Endodermal cell (in vitro differentiated cells): ENCODE data around the gene SMPD2. TPM values are rescaled to one million over a fixed set of nuclear protein-coding genes. Genes with fewer than 3 reads are reported as not detected.

Experiments used
- DNase-seq: peaks from one replicate; pipeline ENCODE4 v3.0.0-alpha.2; 2017
- H3K27ac ChIP-seq: 2 replicates; pipeline ENCODE4 v1.5.1; 2013; ENCODE audit warnings: mild to moderate bottlenecking, low read depth, low read length, moderate library complexity
- H3K27me3 ChIP-seq: 2 replicates; pipeline ENCODE4 v1.6.1; 2013; ENCODE audit warnings: mild to moderate bottlenecking, low read length, moderate library complexity; ENCODE audit not compliant: insufficient read depth, control insufficient read depth, poor library complexity, severe bottlenecking
- H3K36me3 ChIP-seq: 2 replicates; pipeline ENCODE4 v1.7.0; 2013; ENCODE audit warnings: mild to moderate bottlenecking, low read length, moderate library complexity; ENCODE audit not compliant: control insufficient read depth, insufficient read depth
- H3K4me1 ChIP-seq: one replicate; pipeline ENCODE4 v1.7.0; 2013; ENCODE audit warnings: low read length; ENCODE audit not compliant: control insufficient read depth, insufficient read depth
- H3K4me3 ChIP-seq: 2 replicates; pipeline ENCODE4 v1.5.1; 2013; ENCODE audit warnings: mild to moderate bottlenecking, low read length, moderate library complexity
- H3K9ac ChIP-seq: 2 replicates; pipeline ENCODE4 v1.6.1; 2013; ENCODE audit warnings: mild to moderate bottlenecking, low read length, moderate library complexity; ENCODE audit not compliant: poor library complexity, severe bottlenecking; ENCODE audit errors: extremely low read depth
- H3K9me3 ChIP-seq: 2 replicates; pipeline ENCODE4 v1.6.1; 2013; ENCODE audit warnings: mild to moderate bottlenecking, low read length, moderate library complexity; ENCODE audit not compliant: control insufficient read depth
- H3K27ac Mint-ChIP-seq: 2 replicates; pipeline ENCODE4 v1.8.0; 2020; ENCODE audit warnings: mixed read lengths
- H3K27me3 Mint-ChIP-seq: 2 replicates; pipeline ENCODE4 v1.8.0; 2021; ENCODE audit warnings: mild to moderate bottlenecking, mixed read lengths; ENCODE audit not compliant: insufficient read depth
- H3K36me3 Mint-ChIP-seq: 2 replicates; pipeline ENCODE4 v1.8.0; 2020; ENCODE audit warnings: low read depth, mixed read lengths
- H3K4me1 Mint-ChIP-seq: 2 replicates; pipeline ENCODE4 v1.8.0; 2020; ENCODE audit warnings: mixed read lengths
- H3K4me3 Mint-ChIP-seq: 2 replicates; pipeline ENCODE4 v1.8.0; 2020; ENCODE audit warnings: mild to moderate bottlenecking, moderate library complexity, mixed read lengths
- H3K9me3 Mint-ChIP-seq: 2 replicates; pipeline ENCODE4 v1.8.0; 2020; ENCODE audit warnings: mild to moderate bottlenecking, mixed read lengths
- CTCF ChIP-seq: fragments of 200-600 bp; sonication (generic); conservative IDR thresholded peaks from 2 replicates; pipeline ENCODE4 v1.5.0; 2021; ENCODE audit warnings: antibody characterized with exemption, mild to moderate bottlenecking
- WGBS, 2 experiments: methylation state at CpG; one replicate each; pipeline versions ENCODE4 v1.1.5 to v1.1.7; 2013; ENCODE audit warnings: missing lambda C conversion rate in 2 of 2, mixed read lengths in 1 of 2; ENCODE audit not compliant: insufficient coverage in 1 of 2, insufficient read length in 1 of 2; 5-methylcytosine and 5-hydroxymethylcytosine counted together
- total RNA-seq, 2 donors: library from RNA; stranded (reverse); fragmentation: NEBNext Ultra II Directional in 1 of 2; extraction: Animal tissue kit (Norgen Biotek cat#: 25700) in 1 of 2; gene quantifications; 2 replicates in 1 of 2; 3 replicates in 1 of 2; pipeline ENCODE4 v1.2.1, GENCODE V29; 2021

The SMPD2 gene
- total RNA-seq, 2 donors from 2014 or later: 11.1 to 12.0 TPM

DNA sequence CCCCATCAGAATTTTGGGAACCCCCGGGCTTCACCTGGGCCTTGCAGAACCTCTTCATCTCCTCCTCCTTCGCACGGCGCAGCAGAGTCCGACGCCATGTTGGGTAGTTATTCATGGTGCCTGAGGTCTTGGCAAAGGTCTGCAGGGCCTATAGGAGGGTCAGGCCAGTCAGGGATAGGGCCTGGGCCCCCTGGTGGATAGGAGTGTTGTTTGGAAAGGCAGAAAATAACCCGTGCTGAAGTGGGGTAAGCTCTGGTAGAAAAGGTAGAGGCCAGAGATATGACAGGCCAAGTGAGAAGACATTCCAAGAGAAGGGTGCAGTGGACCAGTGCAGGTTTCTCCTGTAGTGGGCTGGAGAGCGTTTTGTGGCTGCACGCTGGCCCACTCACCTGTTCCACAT, 4.9 kb downstream of the SMPD2 start:
- H3K27me3 Mint-ChIP-seq: no peaks in the 10 kb centered on the region
- TF ChIP-seq CTCF: peak; percentile 67
- Histone ChIP-seq H3K36me3 (peaks cover 33% of the 10 kb centered on the region), H3K9ac (no peak overlapping the region), H3K4me1 (peaks cover 8% of the 10 kb centered on the region), H3K9me3 (no peaks in the 10 kb centered on the region), H3K4me3 (no peak overlapping the region), H3K27me3 (no peaks in the 10 kb centered on the region), H3K27ac (no peak overlapping the region)
- 92% methylated on average over 6 to 9 of the region's 9 CpGs for whole genome bisulfite sequencing, 2 experiments
- peak; percentile 63 for DNase-seq
- no peaks in the 10 kb centered on the region for H3K4me1 Mint-ChIP-seq
- H3K27ac Mint-ChIP-seq: no peak overlapping the region
- H3K36me3 Mint-ChIP-seq: peaks cover 23% of the 10 kb centered on the region
- no peaks in the 10 kb centered on the region for H3K9me3 Mint-ChIP-seq
- H3K4me3 Mint-ChIP-seq: no peak overlapping the region

DNA sequence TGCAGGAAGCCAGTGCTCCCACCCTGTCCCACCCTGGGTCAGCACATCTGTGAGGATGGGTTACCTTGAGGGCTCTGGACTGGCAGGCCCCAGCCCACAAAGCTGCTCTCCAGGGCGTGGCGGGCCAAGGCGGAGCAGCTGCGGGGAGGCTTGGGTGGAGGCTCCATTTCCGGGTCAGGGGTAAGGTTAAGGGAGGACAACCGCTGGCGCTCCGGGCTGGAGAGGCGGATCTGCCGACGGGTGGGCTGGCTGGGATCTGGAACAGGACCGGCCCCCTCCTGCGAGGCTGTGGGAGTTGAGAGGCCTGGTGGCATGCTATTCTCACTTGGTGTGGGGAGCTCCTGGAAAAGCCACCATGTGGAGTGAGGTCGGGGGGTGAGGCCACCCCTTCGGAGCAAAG, 5.5 kb downstream of the SMPD2 start:
- Mint-ChIP-seq H3K27me3 (no peaks in the 10 kb centered on the region), H3K4me3 (no peak overlapping the region), H3K36me3 (peaks cover 23% of the 10 kb centered on the region), H3K27ac (no peak overlapping the region), H3K4me1 (no peaks in the 10 kb centered on the region), H3K9me3 (no peaks in the 10 kb centered on the region)
- H3K27me3 ChIP-seq: no peaks in the 10 kb centered on the region
- no peak overlapping the region for H3K27ac ChIP-seq
- H3K9ac ChIP-seq: no peak overlapping the region
- peaks cover 8% of the 10 kb centered on the region for H3K4me1 ChIP-seq
- WGBS, 2 experiments: 93 to 100% methylated on average over 10 to 15 of the region's 15 CpGs
- peaks cover 33% of the 10 kb centered on the region for H3K36me3 ChIP-seq
- DNase-seq: no peak
- H3K9me3 ChIP-seq: no peaks in the 10 kb centered on the region
- no peak overlapping the region for H3K4me3 ChIP-seq
- no peak for TF ChIP-seq CTCF

DNA sequence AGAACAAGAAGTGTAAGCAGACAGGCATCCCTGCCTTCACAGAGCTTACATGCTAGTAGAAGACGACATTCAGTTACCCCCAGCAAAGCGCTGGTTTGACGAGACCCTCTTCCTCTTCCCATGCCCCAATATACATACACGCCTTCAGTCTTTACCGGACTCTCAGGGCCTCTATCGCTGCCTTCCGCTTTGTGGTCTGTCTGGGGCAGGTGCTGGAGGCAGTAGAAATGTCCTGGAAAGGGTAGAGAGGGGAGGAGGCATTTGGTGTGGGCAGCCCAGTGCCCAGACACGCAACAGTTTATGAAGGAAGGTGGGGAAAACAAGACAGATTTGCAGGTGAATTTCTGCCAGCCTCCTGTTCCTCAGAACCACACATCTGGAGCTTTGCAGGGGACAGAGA, 6.0 kb downstream of the SMPD2 start:
- peaks cover 33% of the 10 kb centered on the region for H3K36me3 ChIP-seq
- Mint-ChIP-seq H3K4me3 (no peak overlapping the region), H3K36me3 (peaks cover 23% of the 10 kb centered on the region), H3K27me3 (no peaks in the 10 kb centered on the region), H3K4me1 (no peaks in the 10 kb centered on the region), H3K9me3 (no peaks in the 10 kb centered on the region), H3K27ac (no peak overlapping the region)
- H3K9ac ChIP-seq: no peak overlapping the region
- H3K4me1 ChIP-seq: peaks cover 8% of the 10 kb centered on the region
- no peak overlapping the region for H3K4me3 ChIP-seq
- TF ChIP-seq CTCF: no peak
- H3K9me3 ChIP-seq: no peaks in the 10 kb centered on the region
- H3K27me3 ChIP-seq: no peaks in the 10 kb centered on the region
- DNase-seq: no peak
- 94 to 99% methylated on average over 4 to 8 of the region's 8 CpGs for WGBS, 2 experiments
- H3K27ac ChIP-seq: no peak overlapping the region
